A549 (cell line): ENCODE measurements around the gene MYOZ3. TPM values are rescaled to one million over a fixed set of nuclear protein-coding genes. Genes with fewer than 3 reads are reported as not detected.

ENCODE experiments used
- ATAC-seq, 2 experiments: fragments of 200-7000 bp in 1 of 2; fragments of >200 bp in 1 of 2; cut with Nextera tagmentation in 1 of 2; cut with Tn5 transposase in 1 of 2; 3 replicates each; pipeline versions ENCODE4 v1.8.0 to v1.9.1; 2018 to 2020; ENCODE audit warnings: mild to moderate bottlenecking in 1 of 2, moderate library complexity in 1 of 2
- CTCF ChIA-PET: fragments of 300-600 bp; sonication (Branson Sonifier 250); formaldehyde crosslinking; extraction: SDS; loops from one replicate; lab custom pipeline; 2021; ENCODE audit warnings: antibody characterized with exemption, inconsistent platforms; lab: Yijun Ruan, JAX
- POLR2A ChIA-PET: fragments of 350-600 bp; formaldehyde crosslinking; extraction: SDS; loops from one replicate; lab custom pipeline; 2021; ENCODE audit warnings: antibody characterized with exemption, inconsistent platforms; lab: Yijun Ruan, JAX
- DNase-seq, 2 experiments: peaks; one replicate each; pipeline versions ENCODE4 v3.0.0 to v3.0.0-alpha.2; 2011 to 2016; ENCODE audit warnings: low read depth in 1 of 2, low spot score in 1 of 2
- FAIRE-seq: peaks from 2 replicates; lab custom pipeline; 2011; peaks lifted over from hg19 to GRCh38; lab: Jason Lieb, UNC
- H3K27ac ChIP-seq, 2 experiments: fragments of >200 bp; sonication (Bioruptor Twin); formaldehyde crosslinking; 3 replicates each; pipeline ENCODE4 v1.5.1; 2016 to 2017
- H3K4me1 ChIP-seq: fragments of >200 bp; sonication (Bioruptor Twin); formaldehyde crosslinking; 3 replicates; pipeline ENCODE4 v1.6.1; 2016
- H3K4me2 ChIP-seq: fragments of >200 bp; sonication (Bioruptor Twin); formaldehyde crosslinking; 3 replicates; pipeline ENCODE4 v1.6.1; 2016
- H3K4me3 ChIP-seq: fragments of >200 bp; sonication (Bioruptor Twin); formaldehyde crosslinking; 3 replicates; pipeline ENCODE4 v1.5.1; 2016
- H3K9me3 ChIP-seq: fragments of >200 bp; sonication (Bioruptor Twin); formaldehyde crosslinking; 3 replicates; pipeline ENCODE4 v1.6.1; 2016
- BHLHE40 ChIP-seq: IDR thresholded peaks from 2 replicates; pipeline ENCODE4 v1.6.1; 2012; ENCODE audit warnings: low read depth, low read length, inconsistent platforms
- CHD4 ChIP-seq: fragments of 200-600 bp; sonication (generic); IDR thresholded peaks from 2 replicates; pipeline ENCODE4 v1.6.1; 2016; ENCODE audit warnings: antibody characterized with exemption, mild to moderate bottlenecking, borderline replicate concordance
- ESRRA ChIP-seq: fragments of 150-350 bp; IDR thresholded peaks from 2 replicates; pipeline ENCODE4 v1.6.1; 2014; ENCODE audit warnings: mild to moderate bottlenecking, low read length, borderline replicate concordance
- GATA3 ChIP-seq: IDR thresholded peaks from 2 replicates; pipeline ENCODE4 v1.6.1; 2012; ENCODE audit warnings: borderline replicate concordance
- HDAC2 ChIP-seq: fragments of 200-600 bp; sonication (generic); IDR thresholded peaks from 2 replicates; pipeline ENCODE4 v1.6.1; 2016
- HEYL ChIP-seq: fragments of 250-450 bp; sonication (Bioruptor Pico); IDR thresholded peaks from 2 replicates; pipeline ENCODE4 v1.8.0; 2021; ENCODE audit warnings: mild to moderate bottlenecking, moderate library complexity
- HOXB13 ChIP-seq: fragments of 250-450 bp; sonication (Bioruptor Pico); IDR thresholded peaks from 2 replicates; pipeline ENCODE4 v1.5.0; 2020; ENCODE audit warnings: low read depth, mild to moderate bottlenecking, moderate library complexity
- HOXB5 ChIP-seq: fragments of 250-450 bp; sonication (Bioruptor Pico); IDR thresholded peaks from 2 replicates; pipeline ENCODE4 v1.5.0; 2020; ENCODE audit warnings: mild to moderate bottlenecking, moderate library complexity
- KDM5A ChIP-seq: fragments of 200-600 bp; sonication (generic); IDR thresholded peaks from 2 replicates; pipeline ENCODE4 v1.6.1; 2016; ENCODE audit warnings: antibody characterized with exemption, mild to moderate bottlenecking
- NPAS2 ChIP-seq: fragments of 250-450 bp; sonication (Bioruptor Pico); IDR thresholded peaks from 2 replicates; pipeline ENCODE4 v1.8.0; 2022; ENCODE audit warnings: mild to moderate bottlenecking, moderate library complexity, borderline replicate concordance
- POLR2A ChIP-seq: IDR thresholded peaks from 2 replicates; pipeline ENCODE4 v1.6.1; 2012; ENCODE audit warnings: mild to moderate bottlenecking, low read length
- RCOR1 ChIP-seq: fragments of 150-350 bp; IDR thresholded peaks from 2 replicates; pipeline ENCODE4 v1.6.1; 2014; ENCODE audit warnings: antibody characterized with exemption, low read length, low read depth
- RFX5 ChIP-seq: fragments of 450-650 bp; IDR thresholded peaks from 2 replicates; pipeline ENCODE4 v1.7.1; 2014; ENCODE audit warnings: antibody characterized with exemption, mild to moderate bottlenecking, moderate library complexity
- SMC3 ChIP-seq: fragments of >200 bp; sonication (Bioruptor Twin); formaldehyde crosslinking; IDR thresholded peaks from 3 replicates; pipeline ENCODE4 v1.6.1; 2018; ENCODE audit warnings: inconsistent platforms
- TP53 ChIP-seq: fragments of 250-450 bp; sonication (Bioruptor Pico); IDR thresholded peaks from 2 replicates; pipeline ENCODE4 v1.5.0; 2021; ENCODE audit warnings: mild to moderate bottlenecking, moderate library complexity
- ZNF302 ChIP-seq: fragments of 250-450 bp; sonication (Bioruptor Pico); IDR thresholded peaks from 2 replicates; pipeline ENCODE4 v1.9.0; 2021; ENCODE audit warnings: inconsistent platforms, mild to moderate bottlenecking, moderate library complexity
- ZSCAN20 ChIP-seq: fragments of 250-450 bp; sonication (Bioruptor Pico); IDR thresholded peaks from 2 replicates; pipeline ENCODE4 v1.8.0; 2022; ENCODE audit warnings: mild to moderate bottlenecking, moderate library complexity
- WGBS: methylation state at CpG from one replicate; pipeline ENCODE4 v1.1.6; 2017; ENCODE audit errors: missing lambda C conversion rate; 5-methylcytosine and 5-hydroxymethylcytosine counted together
- polyA plus RNA-seq, 4 experiments: library from polyadenylated mRNA; depleted of rRNA in 3 of 4; stranded (reverse); fragments of >200 nt; fragmentation: RNase III in 1 of 4; extraction: RNeasy Plus Mini Kit Qiagen cat#74134 plus additional on column Dnase treatment in 1 of 4; gene quantifications; 2 replicates in 3 of 4; 3 replicates in 1 of 4; pipeline ENCODE4 v1.2.3, GENCODE V29; 2011 to 2017
- TF ChIP-seq, protein P1 (sequence below): fragments of >200 bp; sonication (Bioruptor Twin); formaldehyde crosslinking; IDR thresholded peaks from 3 replicates; pipeline ENCODE4 v1.5.1; 2016
- TF ChIP-seq, protein P2 (sequence below): IDR thresholded peaks from 2 replicates; pipeline ENCODE4 v1.6.1; 2012
- TF ChIP-seq, protein P3 (sequence below): fragments of 250-450 bp; sonication (Bioruptor Pico); IDR thresholded peaks from 2 replicates; pipeline ENCODE4 v1.5.0; 2021; ENCODE audit warnings: mild to moderate bottlenecking, moderate library complexity, borderline replicate concordance
- TF ChIP-seq, protein P4 (sequence below): IDR thresholded peaks from 2 replicates; pipeline ENCODE4 v1.6.1; 2012; ENCODE audit warnings: low read depth, borderline replicate concordance
- TF ChIP-seq, protein P5 (sequence below): fragments of 200-600 bp; sonication (generic); IDR thresholded peaks from 2 replicates; pipeline ENCODE4 v1.6.1; 2016; ENCODE audit warnings: antibody characterized with exemption, mild to moderate bottlenecking, moderate library complexity

MYOZ3 gene
- polyA plus RNA-seq, 2 of the 4 experiments (the other 2 are of a cell fraction) = 0.06 to 0.09 TPM

DNA sequence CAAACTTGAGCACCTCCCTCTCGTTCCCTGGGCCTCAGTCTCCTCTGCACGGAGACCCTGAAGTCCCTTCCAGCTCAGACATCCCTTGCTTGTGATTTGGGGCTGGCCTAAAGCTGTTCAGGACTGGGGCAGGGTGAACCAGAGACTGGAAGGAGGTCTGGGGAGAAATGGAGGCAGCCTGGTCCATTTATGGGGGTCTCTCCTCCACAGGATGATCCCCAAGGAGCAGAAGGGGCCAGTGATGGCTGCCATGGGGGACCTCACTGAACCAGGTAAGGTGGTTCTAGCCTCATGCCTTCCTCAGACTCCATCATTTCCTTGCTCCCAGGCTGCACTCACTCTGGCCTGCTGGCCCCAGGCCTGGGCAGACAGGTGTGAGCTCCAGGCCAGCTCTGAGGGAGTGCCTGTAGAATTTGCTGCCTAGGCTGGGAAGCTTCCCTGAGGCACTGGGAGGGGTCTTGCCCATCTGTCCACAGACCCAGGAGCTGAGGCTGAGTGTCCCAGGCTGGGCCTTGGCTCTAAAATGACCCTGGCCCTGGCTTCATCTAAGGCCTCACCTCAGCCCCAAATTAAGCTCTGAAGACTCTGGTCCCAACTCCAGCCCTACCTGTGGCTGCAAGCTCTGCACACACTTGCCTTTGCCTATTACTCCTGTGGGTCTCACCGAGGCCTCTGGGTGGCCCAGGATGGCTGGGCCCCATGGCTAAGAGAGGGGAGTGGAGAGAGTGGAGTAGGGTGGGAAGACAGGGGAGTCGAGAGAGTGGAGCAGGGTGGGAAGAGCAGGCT lies 1.9 kb downstream of the MYOZ3 start:
- TF ChIP-seq HEYL (CRISPR knock-in tag) (no peak), NPAS2 (CRISPR knock-in tag) (no peak), HOXB5 (CRISPR knock-in tag) (no peak), ZNF302 (no peak), KDM5A (no peak)
- Histone ChIP-seq H3K9me3 (no peaks in the 10 kb centered on the region), H3K4me2 (no peak overlapping the region), H3K4me1 (peaks cover 9% of the 10 kb centered on the region; the same call in 2 of the 3 replicates), H3K27ac (no peak overlapping the region), H3K4me3 (no peak overlapping the region)
- ChIA-PET POLR2A (interaction anchor here (0.8 to 1.2 kb wide), 2 partner anchors 38 to 213 kb away, joined by 3 to 4 read pairs; partner anchors contain the start of genes RBM22 and RPS14), CTCF (interaction anchor here (2.2 to 3.5 kb wide), 2 partner anchors 9 to 102 kb away, joined by 6 to 26 read pairs; no protein-coding TSS in a partner anchor)
- FAIRE-seq = no peak
- WGBS = 75% methylated on average over 4 of the region's 4 CpGs
- ATAC-seq = no peak; a peak in 1 of 6 replicates
- no peak for DNase-seq

DNA sequence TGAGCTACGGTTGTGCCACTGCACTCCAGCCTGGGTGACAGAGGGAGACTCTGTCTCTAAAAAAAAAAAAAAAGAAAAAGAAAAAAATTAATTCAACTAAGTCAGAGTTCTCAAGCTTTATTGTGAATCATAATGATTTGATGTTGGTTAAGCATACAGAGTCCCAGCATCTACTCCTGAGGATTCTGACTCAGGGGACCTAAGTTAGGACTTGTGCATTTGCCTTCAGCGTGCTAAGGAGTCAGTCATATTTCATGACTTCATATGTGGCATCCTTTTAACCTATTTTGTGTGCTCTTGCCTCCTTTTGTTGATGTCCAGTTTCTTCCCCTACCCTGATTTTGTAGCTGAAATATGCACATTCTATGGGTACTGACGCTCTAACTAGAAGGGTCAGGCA lies 2.9 kb downstream of the MYOZ3 start:
- Histone ChIP-seq H3K4me1 (no peaks in the 10 kb centered on the region), H3K27ac (no peak overlapping the region), H3K9me3 (no peaks in the 10 kb centered on the region), H3K4me2 (no peak overlapping the region), H3K4me3 (no peak overlapping the region)
- CTCF ChIA-PET = interaction anchor here (0.8 to 3.5 kb wide), 3 partner anchors 10 to 103 kb away, joined by 3 to 26 read pairs (median 6); no protein-coding TSS in a partner anchor
- POLR2A ChIA-PET = interaction anchor here (0.8 kb wide), 1 partner anchor 37 kb away, joined by 3 read pairs; the partner anchor contains the start of gene RBM22
- FAIRE-seq (no peak), ATAC-seq (no peak), DNase-seq (no peak)
- TF ChIP-seq, protein P1, sequence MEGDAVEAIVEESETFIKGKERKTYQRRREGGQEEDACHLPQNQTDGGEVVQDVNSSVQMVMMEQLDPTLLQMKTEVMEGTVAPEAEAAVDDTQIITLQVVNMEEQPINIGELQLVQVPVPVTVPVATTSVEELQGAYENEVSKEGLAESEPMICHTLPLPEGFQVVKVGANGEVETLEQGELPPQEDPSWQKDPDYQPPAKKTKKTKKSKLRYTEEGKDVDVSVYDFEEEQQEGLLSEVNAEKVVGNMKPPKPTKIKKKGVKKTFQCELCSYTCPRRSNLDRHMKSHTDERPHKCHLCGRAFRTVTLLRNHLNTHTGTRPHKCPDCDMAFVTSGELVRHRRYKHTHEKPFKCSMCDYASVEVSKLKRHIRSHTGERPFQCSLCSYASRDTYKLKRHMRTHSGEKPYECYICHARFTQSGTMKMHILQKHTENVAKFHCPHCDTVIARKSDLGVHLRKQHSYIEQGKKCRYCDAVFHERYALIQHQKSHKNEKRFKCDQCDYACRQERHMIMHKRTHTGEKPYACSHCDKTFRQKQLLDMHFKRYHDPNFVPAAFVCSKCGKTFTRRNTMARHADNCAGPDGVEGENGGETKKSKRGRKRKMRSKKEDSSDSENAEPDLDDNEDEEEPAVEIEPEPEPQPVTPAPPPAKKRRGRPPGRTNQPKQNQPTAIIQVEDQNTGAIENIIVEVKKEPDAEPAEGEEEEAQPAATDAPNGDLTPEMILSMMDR = no peak
- TF ChIP-seq, protein P2, sequence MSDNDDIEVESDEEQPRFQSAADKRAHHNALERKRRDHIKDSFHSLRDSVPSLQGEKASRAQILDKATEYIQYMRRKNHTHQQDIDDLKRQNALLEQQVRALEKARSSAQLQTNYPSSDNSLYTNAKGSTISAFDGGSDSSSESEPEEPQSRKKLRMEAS = no peak
- no peak for TF ChIP-seq RCOR1
- 74% methylated on average over 3 of the region's 3 CpGs for WGBS

DNA sequence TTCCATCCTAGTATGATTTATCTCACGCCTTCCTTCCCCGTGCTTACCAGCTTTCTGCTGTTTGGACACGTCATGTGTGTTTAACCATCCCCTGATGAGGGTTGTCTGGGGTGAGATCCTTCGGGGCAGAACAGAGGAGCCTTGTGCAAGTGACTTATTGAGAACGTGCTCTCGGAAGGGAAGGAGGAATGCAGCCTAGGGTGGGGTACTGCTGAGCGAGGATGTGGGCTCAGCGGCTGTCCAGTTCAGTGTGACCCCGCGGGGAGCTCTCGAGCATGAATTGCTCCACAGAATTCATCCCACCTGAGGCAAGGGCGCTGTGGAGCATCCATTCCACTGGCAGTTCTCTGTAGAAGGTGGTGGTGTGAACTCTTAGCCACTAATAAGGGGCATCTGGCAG lies 4.0 kb downstream of the MYOZ3 start:
- H3K4me3 ChIP-seq = no peak overlapping the region
- ChIA-PET CTCF (no interaction called here), POLR2A (no interaction called here)
- FAIRE-seq (no peak), DNase-seq (no peak), ATAC-seq (no peak)
- H3K27ac ChIP-seq = no peak overlapping the region
- H3K4me2 ChIP-seq = no peak overlapping the region
- WGBS = 54% methylated on average over 12 of the region's 12 CpGs
- H3K4me1 ChIP-seq = no peaks in the 10 kb centered on the region
- H3K9me3 ChIP-seq = no peaks in the 10 kb centered on the region
- TF ChIP-seq, protein P3, sequence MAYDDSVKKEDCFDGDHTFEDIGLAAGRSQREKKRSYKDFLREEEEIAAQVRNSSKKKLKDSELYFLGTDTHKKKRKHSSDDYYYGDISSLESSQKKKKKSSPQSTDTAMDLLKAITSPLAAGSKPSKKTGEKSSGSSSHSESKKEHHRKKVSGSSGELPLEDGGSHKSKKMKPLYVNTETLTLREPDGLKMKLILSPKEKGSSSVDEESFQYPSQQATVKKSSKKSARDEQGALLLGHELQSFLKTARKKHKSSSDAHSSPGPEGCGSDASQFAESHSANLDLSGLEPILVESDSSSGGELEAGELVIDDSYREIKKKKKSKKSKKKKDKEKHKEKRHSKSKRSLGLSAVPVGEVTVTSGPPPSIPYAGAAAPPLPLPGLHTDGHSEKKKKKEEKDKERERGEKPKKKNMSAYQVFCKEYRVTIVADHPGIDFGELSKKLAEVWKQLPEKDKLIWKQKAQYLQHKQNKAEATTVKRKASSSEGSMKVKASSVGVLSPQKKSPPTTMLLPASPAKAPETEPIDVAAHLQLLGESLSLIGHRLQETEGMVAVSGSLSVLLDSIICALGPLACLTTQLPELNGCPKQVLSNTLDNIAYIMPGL (CRISPR knock-in tag) = no peak
- TF ChIP-seq ZSCAN20 (CRISPR knock-in tag) = no peak
- TF ChIP-seq HOXB5 (CRISPR knock-in tag) = no peak
- TF ChIP-seq, protein P4, sequence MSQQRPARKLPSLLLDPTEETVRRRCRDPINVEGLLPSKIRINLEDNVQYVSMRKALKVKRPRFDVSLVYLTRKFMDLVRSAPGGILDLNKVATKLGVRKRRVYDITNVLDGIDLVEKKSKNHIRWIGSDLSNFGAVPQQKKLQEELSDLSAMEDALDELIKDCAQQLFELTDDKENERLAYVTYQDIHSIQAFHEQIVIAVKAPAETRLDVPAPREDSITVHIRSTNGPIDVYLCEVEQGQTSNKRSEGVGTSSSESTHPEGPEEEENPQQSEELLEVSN = no peak
- TF ChIP-seq, protein P5, sequence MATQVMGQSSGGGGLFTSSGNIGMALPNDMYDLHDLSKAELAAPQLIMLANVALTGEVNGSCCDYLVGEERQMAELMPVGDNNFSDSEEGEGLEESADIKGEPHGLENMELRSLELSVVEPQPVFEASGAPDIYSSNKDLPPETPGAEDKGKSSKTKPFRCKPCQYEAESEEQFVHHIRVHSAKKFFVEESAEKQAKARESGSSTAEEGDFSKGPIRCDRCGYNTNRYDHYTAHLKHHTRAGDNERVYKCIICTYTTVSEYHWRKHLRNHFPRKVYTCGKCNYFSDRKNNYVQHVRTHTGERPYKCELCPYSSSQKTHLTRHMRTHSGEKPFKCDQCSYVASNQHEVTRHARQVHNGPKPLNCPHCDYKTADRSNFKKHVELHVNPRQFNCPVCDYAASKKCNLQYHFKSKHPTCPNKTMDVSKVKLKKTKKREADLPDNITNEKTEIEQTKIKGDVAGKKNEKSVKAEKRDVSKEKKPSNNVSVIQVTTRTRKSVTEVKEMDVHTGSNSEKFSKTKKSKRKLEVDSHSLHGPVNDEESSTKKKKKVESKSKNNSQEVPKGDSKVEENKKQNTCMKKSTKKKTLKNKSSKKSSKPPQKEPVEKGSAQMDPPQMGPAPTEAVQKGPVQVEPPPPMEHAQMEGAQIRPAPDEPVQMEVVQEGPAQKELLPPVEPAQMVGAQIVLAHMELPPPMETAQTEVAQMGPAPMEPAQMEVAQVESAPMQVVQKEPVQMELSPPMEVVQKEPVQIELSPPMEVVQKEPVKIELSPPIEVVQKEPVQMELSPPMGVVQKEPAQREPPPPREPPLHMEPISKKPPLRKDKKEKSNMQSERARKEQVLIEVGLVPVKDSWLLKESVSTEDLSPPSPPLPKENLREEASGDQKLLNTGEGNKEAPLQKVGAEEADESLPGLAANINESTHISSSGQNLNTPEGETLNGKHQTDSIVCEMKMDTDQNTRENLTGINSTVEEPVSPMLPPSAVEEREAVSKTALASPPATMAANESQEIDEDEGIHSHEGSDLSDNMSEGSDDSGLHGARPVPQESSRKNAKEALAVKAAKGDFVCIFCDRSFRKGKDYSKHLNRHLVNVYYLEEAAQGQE = no peak
- no peak for TF ChIP-seq TP53
- TF ChIP-seq HOXB13 = no peak
- TF ChIP-seq, protein P1 = no peak
- TF ChIP-seq RFX5 = no peak
- no peak for TF ChIP-seq BHLHE40
- TF ChIP-seq CHD4 = no peak
- TF ChIP-seq ESRRA = no peak
- no peak for TF ChIP-seq POLR2A
- no peak for TF ChIP-seq ZNF302
- TF ChIP-seq GATA3 = no peak
- no peak for TF ChIP-seq HDAC2
- no peak for TF ChIP-seq SMC3
